Endothelial cell of umbilical vein (primary cell): ENCODE data around the gene PEDS1.

Experiments
- MYC ChIP-seq: IDR thresholded peaks from one replicate; pipeline ENCODE4 v1.6.1; 2011; ENCODE audit warnings: mild to moderate bottlenecking, low read depth, low read length
- POLR2AphosphoS5 ChIP-seq: IDR thresholded peaks from 2 replicates; pipeline ENCODE4 v1.6.1; 2012; ENCODE audit warnings: low read depth, mild to moderate bottlenecking, control low read depth, low read length, moderate library complexity; ENCODE audit not compliant: insufficient read depth

DNA sequence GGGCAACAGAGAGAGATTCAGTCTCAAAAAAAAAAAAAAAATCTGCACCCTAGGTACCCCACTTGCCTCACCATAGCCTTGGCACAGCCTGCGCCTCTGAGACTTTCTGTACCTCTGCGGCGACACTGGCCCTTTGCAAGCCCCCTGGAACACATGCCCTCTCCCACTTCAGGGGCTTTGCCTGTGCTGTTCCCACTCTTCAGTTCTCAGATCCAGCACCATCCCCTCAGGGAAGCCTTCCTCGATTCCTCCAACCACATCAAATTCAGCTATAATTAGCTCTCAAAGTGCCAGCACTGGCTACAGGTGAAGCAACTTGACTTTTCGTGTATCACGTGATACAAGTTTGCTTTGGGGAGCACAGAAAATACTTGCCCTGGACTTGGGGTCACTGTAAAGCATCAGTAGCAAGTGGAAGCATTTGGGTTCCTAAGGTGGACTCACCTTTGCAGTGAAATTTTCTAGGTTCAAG lies 38.4 kb downstream of the PEDS1 start:
- TF ChIP-seq MYC (no peak), POLR2AphosphoS5 (no peak)
